HG03558 (cell line): ENCODE measurements around the gene COL6A1.

Source experiments
- ATAC-seq: cut with Tn5 transposase; IDR thresholded peaks from one replicate; pipeline ENCODE4 v1.9.1; 2021; ENCODE audit warnings: moderate number of reproducible peaks; ENCODE audit not compliant: unreplicated experiment; ENCODE audit errors: extremely low read depth

COL6A1 gene

GRCh38 chr21:45980271-45980670 lies 1.3 kb upstream of the COL6A1 start:
- no peak for ATAC-seq

GRCh38 chr21:45980697-45981096 lies 873 bp upstream of the COL6A1 start:
- ATAC-seq, result no peak

- ATAC-seq, result no peak
Observed at GRCh38 chr21:45982092-45982757, 655 bp downstream of the COL6A1 start.

GRCh38 chr21:45982758-45983648 lies 1.4 kb downstream of the COL6A1 start:
- ATAC-seq, result no peak

- no peak for ATAC-seq
Observed at GRCh38 chr21:45983649-45983965, 2.0 kb downstream of the COL6A1 start.

GRCh38 chr21:45983981-45984551 lies 2.5 kb downstream of the COL6A1 start:
- ATAC-seq, result no peak

GRCh38 chr21:45984584-45985095 lies 3.1 kb downstream of the COL6A1 start:
- ATAC-seq, result no peak

GRCh38 chr21:45985471-45986315 lies 4.1 kb downstream of the COL6A1 start:
- no peak for ATAC-seq

GRCh38 chr21:45986316-45987051 lies 4.9 kb downstream of the COL6A1 start:
- ATAC-seq, result no peak

- ATAC-seq, result no peak
Observed at GRCh38 chr21:45987121-45987711, 5.6 kb downstream of the COL6A1 start.

- ATAC-seq, result no peak
Observed at GRCh38 chr21:45988366-45989347, 7.1 kb downstream of the COL6A1 start.

GRCh38 chr21:45989355-45990048 lies 7.9 kb downstream of the COL6A1 start:
- ATAC-seq, result no peak

GRCh38 chr21:45990049-45990711 lies 8.6 kb downstream of the COL6A1 start:
- no peak for ATAC-seq

- ATAC-seq, result no peak
Observed at GRCh38 chr21:45990741-45991605, 9.4 kb downstream of the COL6A1 start.

GRCh38 chr21:45991606-45992300 lies 10.2 kb downstream of the COL6A1 start:
- ATAC-seq, result no peak
